OCI-LY7 (cell line): ENCODE data around the gene NFIA. TPM values are rescaled to one million over a fixed set of nuclear protein-coding genes. Genes with fewer than 3 reads are reported as not detected.

ENCODE experiments used
- BruUV-seq: library from RNA; stranded (reverse); fragments of 400-500 nt; replicated peaks from 2 replicates; lab custom pipeline; 2021; lab: Mats Ljungman, UMichigan
- CTCF ChIA-PET: fragments of 300-600 bp; sonication (Branson Sonifier 250); formaldehyde crosslinking; loops from one replicate; lab custom pipeline; 2022; ENCODE audit warnings: antibody characterized with exemption; ENCODE audit not compliant: unreplicated experiment; lab: Charles Lee
- POLR2A ChIA-PET: fragments of 300-600 bp; sonication (Branson Sonifier 250); formaldehyde crosslinking; loops from one replicate; lab custom pipeline; 2022; ENCODE audit warnings: antibody characterized with exemption; lab: Charles Lee
- DNase-seq: peaks from one replicate; pipeline ENCODE4 v3.0.0-alpha.2; 2015; ENCODE audit warnings: low spot score
- H2AFZ ChIP-seq: fragments of 200-600 bp; sonication (generic), shearing (Covaris generic); 2 replicates; pipeline ENCODE4 v1.6.1; 2014; ENCODE audit warnings: mild to moderate bottlenecking, antibody characterized with exemption, low read length, moderate library complexity
- H3K27ac ChIP-seq: fragments of 200-600 bp; sonication (generic); 2 replicates; pipeline ENCODE4 v1.5.1; 2014; ENCODE audit warnings: mixed run types, low read depth, mild to moderate bottlenecking, moderate library complexity, low read length, inconsistent platforms; ENCODE audit not compliant: poor library complexity, severe bottlenecking
- H3K36me3 ChIP-seq: fragments of 200-600 bp; sonication (generic); 2 replicates; pipeline ENCODE4 v1.6.1; 2014; ENCODE audit warnings: mild to moderate bottlenecking, antibody characterized with exemption, low read length, moderate library complexity, mixed read lengths; ENCODE audit not compliant: insufficient read depth
- H3K4me1 ChIP-seq: fragments of 200-600 bp; sonication (generic); 2 replicates; pipeline ENCODE4 v1.5.1; 2014; ENCODE audit warnings: mild to moderate bottlenecking, low read length; ENCODE audit not compliant: insufficient read depth, poor library complexity, severe bottlenecking
- H3K4me2 ChIP-seq: fragments of 200-600 bp; sonication (generic); 2 replicates; pipeline ENCODE4 v1.6.1; 2014; ENCODE audit warnings: mild to moderate bottlenecking, low read length
- H3K4me3 ChIP-seq: fragments of 200-600 bp; sonication (generic); 2 replicates; pipeline ENCODE4 v1.5.1; 2014; ENCODE audit warnings: mild to moderate bottlenecking, low read depth, low read length; ENCODE audit not compliant: poor library complexity, severe bottlenecking
- H3K79me2 ChIP-seq: fragments of 200-600 bp; sonication (generic); 2 replicates; pipeline ENCODE4 v1.6.1; 2016; ENCODE audit warnings: low read depth, mild to moderate bottlenecking, low read length, moderate library complexity, mixed read lengths; ENCODE audit not compliant: insufficient read depth
- H3K9me2 ChIP-seq: fragments of 200-600 bp; sonication (generic); 2 replicates; pipeline ENCODE4 v1.6.1; 2016; ENCODE audit warnings: mild to moderate bottlenecking, low read length, mixed read lengths; ENCODE audit not compliant: insufficient read depth
- H3K9me3 ChIP-seq: fragments of 200-600 bp; sonication (generic); 2 replicates; pipeline ENCODE4 v1.6.1; 2014; ENCODE audit warnings: mild to moderate bottlenecking, mixed run types, low read length, mixed read lengths
- H4K20me1 ChIP-seq: fragments of 200-600 bp; sonication (generic); 2 replicates; pipeline ENCODE4 v1.6.1; 2014; ENCODE audit warnings: mild to moderate bottlenecking, antibody characterized with exemption, low read length, moderate library complexity, mixed read lengths; ENCODE audit not compliant: insufficient read depth
- EZH2phosphoT487 ChIP-seq: fragments of 200-600 bp; sonication (generic); IDR thresholded peaks from 2 replicates; pipeline ENCODE4 v1.6.1; 2018; ENCODE audit warnings: low read depth, borderline replicate concordance, mild to moderate bottlenecking, mixed run types, antibody characterized with exemption, low read length, moderate library complexity, mixed read lengths
- intact Hi-C: fragments of 100-400 bp; cut with micrococcal nuclease; formaldehyde crosslinking; loops from one replicate; pipeline ENCODE4 v1.10.0; 2022; ENCODE audit not compliant: unreplicated experiment
- total RNA-seq, 2 experiments: library from RNA; depleted of rRNA in 1 of 2; stranded (reverse); fragments of >200 nt in 1 of 2; shearing (Covaris generic) in 1 of 2; gene quantifications; 2 replicates each; pipeline ENCODE4 v1.2.3, GENCODE V29; 2014 to 2022
- TF ChIP-seq, protein P1 (sequence below): fragments of 200-600 bp; sonication (generic); conservative IDR thresholded peaks from 2 replicates; pipeline ENCODE4 v1.5.1; 2014; ENCODE audit warnings: mild to moderate bottlenecking, antibody characterized with exemption, low read length, moderate library complexity, mixed read lengths

NFIA gene
- total RNA-seq, 2 experiments from 2014 or later, result 2.8 to 18.8 TPM

GRCh38 chr1:61337441-61337951 lies 255.1 kb downstream of the NFIA start:
- H3K36me3 ChIP-seq, result no peaks in the 10 kb centered on the region
- intact Hi-C loops, result no loop called here
- BruUV-seq, result no TSS peak
- no peaks in the 10 kb centered on the region for H3K9me3 ChIP-seq
- H3K4me1 ChIP-seq, result no peaks in the 10 kb centered on the region
- no peaks in the 10 kb centered on the region for H4K20me1 ChIP-seq
- TF ChIP-seq, protein P1, sequence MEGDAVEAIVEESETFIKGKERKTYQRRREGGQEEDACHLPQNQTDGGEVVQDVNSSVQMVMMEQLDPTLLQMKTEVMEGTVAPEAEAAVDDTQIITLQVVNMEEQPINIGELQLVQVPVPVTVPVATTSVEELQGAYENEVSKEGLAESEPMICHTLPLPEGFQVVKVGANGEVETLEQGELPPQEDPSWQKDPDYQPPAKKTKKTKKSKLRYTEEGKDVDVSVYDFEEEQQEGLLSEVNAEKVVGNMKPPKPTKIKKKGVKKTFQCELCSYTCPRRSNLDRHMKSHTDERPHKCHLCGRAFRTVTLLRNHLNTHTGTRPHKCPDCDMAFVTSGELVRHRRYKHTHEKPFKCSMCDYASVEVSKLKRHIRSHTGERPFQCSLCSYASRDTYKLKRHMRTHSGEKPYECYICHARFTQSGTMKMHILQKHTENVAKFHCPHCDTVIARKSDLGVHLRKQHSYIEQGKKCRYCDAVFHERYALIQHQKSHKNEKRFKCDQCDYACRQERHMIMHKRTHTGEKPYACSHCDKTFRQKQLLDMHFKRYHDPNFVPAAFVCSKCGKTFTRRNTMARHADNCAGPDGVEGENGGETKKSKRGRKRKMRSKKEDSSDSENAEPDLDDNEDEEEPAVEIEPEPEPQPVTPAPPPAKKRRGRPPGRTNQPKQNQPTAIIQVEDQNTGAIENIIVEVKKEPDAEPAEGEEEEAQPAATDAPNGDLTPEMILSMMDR, result no peak
- no peak for TF ChIP-seq EZH2phosphoT487
- ChIA-PET CTCF (no interaction called here), POLR2A (interaction anchor here (0.9 kb wide), 1 partner anchor 16 kb away, joined by 3 read pairs; no protein-coding TSS in a partner anchor)
- H3K4me3 ChIP-seq, result no peak overlapping the region
- no peak overlapping the region for H3K4me2 ChIP-seq
- no peak for DNase-seq
- H3K27ac ChIP-seq, result no peak overlapping the region
- no peaks in the 10 kb centered on the region for H3K9me2 ChIP-seq
- no peaks in the 10 kb centered on the region for H3K79me2 ChIP-seq
- H2AFZ ChIP-seq, result no peak overlapping the region

- TF ChIP-seq, protein P1, result peak; percentile 60
- no peak for TF ChIP-seq EZH2phosphoT487
- intact Hi-C loops, result no loop called here
- H3K36me3 ChIP-seq, result no peaks in the 10 kb centered on the region
- H3K4me3 ChIP-seq, result no peak overlapping the region
- H3K9me3 ChIP-seq, result no peaks in the 10 kb centered on the region
- H3K79me2 ChIP-seq, result no peaks in the 10 kb centered on the region
- H3K4me2 ChIP-seq, result no peak overlapping the region
- no peaks in the 10 kb centered on the region for H4K20me1 ChIP-seq
- H3K9me2 ChIP-seq, result no peaks in the 10 kb centered on the region
- H3K27ac ChIP-seq, result no peak overlapping the region
- ChIA-PET POLR2A (no interaction called here), CTCF (no interaction called here)
- H3K4me1 ChIP-seq, result no peaks in the 10 kb centered on the region
- no peak overlapping the region for H2AFZ ChIP-seq
- no peak for DNase-seq
- no TSS peak for BruUV-seq
Observed at GRCh38 chr1:61337981-61338848, 255.9 kb downstream of the NFIA start.

DNA sequence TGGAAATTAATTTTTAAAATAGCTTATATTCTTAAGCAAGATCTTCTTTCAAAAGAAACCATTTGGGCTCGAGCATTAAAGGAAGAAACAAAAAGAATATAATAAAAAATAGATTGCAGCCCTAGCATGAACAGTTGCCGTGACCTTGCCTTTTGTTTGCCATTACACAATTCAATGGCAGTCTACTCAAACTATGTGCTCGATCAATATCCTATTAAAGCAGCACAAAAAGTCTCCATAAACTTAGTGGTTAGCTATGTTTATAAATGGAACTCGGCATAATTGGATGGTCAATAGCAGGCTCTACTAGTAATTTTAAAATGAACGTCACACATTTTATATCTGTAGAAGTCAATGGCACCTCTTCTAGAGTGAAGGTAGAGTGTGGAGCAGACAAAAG lies 256.5 kb downstream of the NFIA start:
- no peak overlapping the region for H3K4me3 ChIP-seq
- H2AFZ ChIP-seq, result no peak overlapping the region
- CTCF ChIA-PET, result no interaction called here
- no peaks in the 10 kb centered on the region for H3K79me2 ChIP-seq
- no peak overlapping the region for H3K27ac ChIP-seq
- no peak for TF ChIP-seq EZH2phosphoT487
- TF ChIP-seq, protein P1, result no peak
- no peak overlapping the region for H3K4me2 ChIP-seq
- H3K9me3 ChIP-seq, result no peaks in the 10 kb centered on the region
- intact Hi-C loops, result no loop called here
- DNase-seq, result no peak
- no TSS peak for BruUV-seq
- no peaks in the 10 kb centered on the region for H4K20me1 ChIP-seq
- no peaks in the 10 kb centered on the region for H3K36me3 ChIP-seq
- no peaks in the 10 kb centered on the region for H3K4me1 ChIP-seq
- POLR2A ChIA-PET, result no interaction called here
- no peaks in the 10 kb centered on the region for H3K9me2 ChIP-seq
